Thymus (tissue), 11 donors: ENCODE measurements around the gene GPATCH1. TPM values are rescaled to one million over a fixed set of nuclear protein-coding genes. Genes with fewer than 3 reads are reported as not detected.

Experiments
- DNase-seq, 9 donors: peaks; one replicate each; pipeline ENCODE4 v3.0.0-alpha.2; 2013; ENCODE audit warnings: low spot score in 9 of 9, low read depth in 6 of 9, missing footprints in 1 of 9
- H3K27ac ChIP-seq, 2 donors: one replicate each; pipeline ENCODE4 v1.5.1; 2013; ENCODE audit warnings: control low read depth in 1 of 2, low read depth in 1 of 2, low read length in 1 of 2, mild to moderate bottlenecking in 1 of 2, moderate library complexity in 1 of 2
- H3K27me3 ChIP-seq, 2 donors: one replicate each; pipeline ENCODE4 v1.5.1; 2013; ENCODE audit warnings: low read length in 1 of 2; ENCODE audit not compliant: control insufficient read depth in 2 of 2, insufficient read depth in 1 of 2
- H3K36me3 ChIP-seq, 2 donors: one replicate each; pipeline ENCODE4 v1.5.1; 2013; ENCODE audit warnings: low read length in 1 of 2, mild to moderate bottlenecking in 1 of 2, moderate library complexity in 1 of 2; ENCODE audit not compliant: control insufficient read depth in 2 of 2, insufficient read depth in 2 of 2
- H3K4me1 ChIP-seq, 2 donors: one replicate each; pipeline ENCODE4 v1.5.1; 2013; ENCODE audit warnings: low read length in 2 of 2; ENCODE audit not compliant: control insufficient read depth in 2 of 2, insufficient read depth in 2 of 2
- H3K4me3 ChIP-seq, 2 donors: one replicate each; pipeline ENCODE4 v1.5.1; 2013; ENCODE audit warnings: low read length in 2 of 2, control low read depth in 1 of 2, mild to moderate bottlenecking in 1 of 2
- H3K9me3 ChIP-seq, 2 donors: one replicate each; pipeline ENCODE4 v1.5.1; 2013; ENCODE audit warnings: low read length in 1 of 2, mild to moderate bottlenecking in 1 of 2; ENCODE audit not compliant: control insufficient read depth in 2 of 2, insufficient read depth in 1 of 2
- WGBS: extraction: QIAGEN DNeasy Blood & Tissue Kit; methylation state at CpG from one replicate; pipeline ENCODE4 v1.1.7; 2013; 5-methylcytosine and 5-hydroxymethylcytosine counted together
- polyA plus RNA-seq: library from polyadenylated mRNA; stranded (reverse); fragments of 200-250 nt; gene quantifications from one replicate; pipeline ENCODE4 v1.2.3, GENCODE V29; 2013
- total RNA-seq: library from RNA; stranded (reverse); fragments of 120-200 nt; gene quantifications from one replicate; pipeline ENCODE4 v1.2.4, GENCODE V29; 2013
- donor health status: healthy.

Gene GPATCH1
- total and polyA plus RNA-seq, 2 donors: 8.2 to 8.7 TPM

DNA sequence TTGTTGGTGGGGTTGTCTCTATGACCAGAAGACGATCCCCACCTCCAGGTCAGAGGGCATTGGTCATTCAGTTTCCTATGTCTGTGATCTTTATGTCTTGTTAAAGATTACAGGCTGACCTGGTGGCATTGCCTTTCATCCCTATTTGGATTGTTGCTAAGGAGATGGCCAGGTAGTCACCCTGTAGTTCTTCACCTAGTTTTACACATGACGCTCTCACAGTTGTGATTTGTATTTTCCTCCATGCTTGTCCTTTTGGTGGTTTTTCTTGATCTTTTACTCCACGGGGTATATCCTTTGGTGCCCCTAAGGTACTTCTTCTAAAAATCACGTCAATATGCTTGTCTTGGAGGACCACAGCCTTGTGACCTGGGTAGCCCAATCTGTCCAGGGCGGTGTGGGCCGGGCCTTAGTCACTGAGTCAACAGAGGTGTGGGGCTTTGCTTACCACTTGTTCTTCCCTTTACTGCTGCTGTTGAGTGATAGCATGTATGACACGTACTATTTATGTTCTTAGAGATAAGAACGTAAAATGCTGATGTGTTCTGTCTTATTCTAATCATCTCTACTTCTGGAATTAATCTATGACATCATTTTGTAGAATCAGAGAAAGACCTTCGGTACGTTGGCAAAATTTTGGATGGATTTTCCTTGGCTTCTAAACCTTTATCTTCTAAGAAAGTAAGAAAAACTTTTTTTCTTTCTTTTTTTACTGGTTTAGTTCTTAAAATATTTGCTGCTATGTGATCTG, 20.1 kb downstream of the GPATCH1 start:
- 98% methylated on average over 10 of the region's 10 CpGs for WGBS
- H3K4me3 ChIP-seq: no peak overlapping the region
- no peaks in the 10 kb centered on the region for H3K27me3 ChIP-seq
- no peaks in the 10 kb centered on the region for H3K9me3 ChIP-seq
- peaks cover 34 to 41% of the 10 kb centered on the region in 2 donors for H3K36me3 ChIP-seq
- no peak overlapping the region for H3K27ac ChIP-seq
- no peak for DNase-seq
- no peaks in the 10 kb centered on the region for H3K4me1 ChIP-seq

- H3K4me1 ChIP-seq: no peaks in the 10 kb centered on the region
- 86% methylated on average over 6 of the region's 6 CpGs for WGBS
- H3K36me3 ChIP-seq: peaks cover 38 to 50% of the 10 kb centered on the region in 2 donors
These were observed 21.9 kb downstream of the GPATCH1 start for GRCh38 chr19:33102893-33103292.

DNA sequence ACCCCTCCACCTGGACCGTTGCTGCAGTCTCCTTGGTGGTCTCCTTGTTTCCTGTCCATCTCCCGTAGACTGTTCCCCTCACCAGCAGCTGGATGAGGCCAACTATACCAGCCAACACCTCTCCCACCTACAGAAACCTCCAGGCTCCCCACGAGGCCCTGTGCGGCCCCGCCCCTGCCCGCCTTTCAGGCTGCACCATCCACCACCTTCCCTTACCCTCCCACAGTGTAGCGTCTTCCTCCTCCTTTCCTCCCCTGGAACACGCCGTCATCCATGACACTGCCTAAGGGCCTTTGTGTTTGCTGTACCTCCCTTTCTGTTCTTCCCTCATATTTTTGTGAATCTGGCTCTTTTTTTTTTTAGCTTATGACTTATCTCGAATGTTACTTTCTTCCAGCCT, 27.2 kb downstream of the GPATCH1 start:
- 97% methylated on average over 10 of the region's 10 CpGs for WGBS
- no peaks in the 10 kb centered on the region for H3K9me3 ChIP-seq
- H3K4me1 ChIP-seq: no peaks in the 10 kb centered on the region
- no peak overlapping the region for H3K4me3 ChIP-seq
- no peak for DNase-seq
- H3K27me3 ChIP-seq: no peaks in the 10 kb centered on the region
- no peak overlapping the region for H3K27ac ChIP-seq
- H3K36me3 ChIP-seq: peaks cover 39 to 51% of the 10 kb centered on the region in 2 donors

More at GRCh38 chr19:33102893-33103292, 21.9 kb downstream of the GPATCH1 start:
- Histone ChIP-seq H3K9me3 (no peaks in the 10 kb centered on the region), H3K27ac (no peak overlapping the region), H3K27me3 (no peaks in the 10 kb centered on the region), H3K4me3 (no peak overlapping the region)
- DNase-seq: no peak

DNA sequence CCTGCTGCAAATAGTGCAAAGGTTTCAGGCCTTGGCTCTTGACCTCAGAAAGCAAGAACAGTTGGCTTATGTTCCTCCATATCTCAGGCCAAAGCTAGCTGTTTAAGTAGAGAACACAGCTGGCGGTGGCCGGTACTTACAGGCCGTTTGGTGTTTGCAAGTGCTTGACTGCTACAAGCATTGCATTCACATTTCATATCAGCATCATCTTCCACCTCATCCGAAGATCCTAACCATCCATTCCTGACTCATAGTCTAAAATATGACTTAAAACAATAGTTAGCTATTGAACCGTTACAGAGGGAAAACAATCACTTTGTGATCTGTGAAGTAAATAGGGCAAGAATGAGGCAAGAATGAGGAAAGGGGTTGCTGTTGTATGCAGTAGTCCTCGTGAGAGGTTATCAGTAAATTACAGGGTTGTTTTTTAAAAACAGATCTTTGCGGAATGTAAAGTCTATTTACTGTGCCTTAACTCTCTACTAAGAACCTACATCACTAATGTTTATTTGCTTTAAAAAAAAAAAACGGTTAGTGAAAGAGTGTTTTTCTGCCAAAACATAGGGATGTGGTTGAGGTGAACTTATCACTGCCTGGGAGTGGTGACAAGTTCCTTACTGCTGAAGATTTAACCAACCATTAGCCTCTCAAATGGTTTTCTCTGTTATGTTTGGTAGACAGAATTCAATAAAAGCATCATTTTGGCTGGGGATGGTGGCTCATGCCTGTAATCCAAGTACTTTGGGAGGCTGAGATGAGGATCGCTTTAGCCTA, 29.3 kb downstream of the GPATCH1 start:
- Histone ChIP-seq H3K27me3 (no peaks in the 10 kb centered on the region), H3K27ac (no peak overlapping the region), H3K4me3 (no peak overlapping the region), H3K9me3 (no peaks in the 10 kb centered on the region), H3K4me1 (no peaks in the 10 kb centered on the region), H3K36me3 (peaks cover 39 to 57% of the 10 kb centered on the region in 2 donors)
- DNase-seq: no peak
- 94% methylated on average over 9 of the region's 9 CpGs for WGBS

DNA sequence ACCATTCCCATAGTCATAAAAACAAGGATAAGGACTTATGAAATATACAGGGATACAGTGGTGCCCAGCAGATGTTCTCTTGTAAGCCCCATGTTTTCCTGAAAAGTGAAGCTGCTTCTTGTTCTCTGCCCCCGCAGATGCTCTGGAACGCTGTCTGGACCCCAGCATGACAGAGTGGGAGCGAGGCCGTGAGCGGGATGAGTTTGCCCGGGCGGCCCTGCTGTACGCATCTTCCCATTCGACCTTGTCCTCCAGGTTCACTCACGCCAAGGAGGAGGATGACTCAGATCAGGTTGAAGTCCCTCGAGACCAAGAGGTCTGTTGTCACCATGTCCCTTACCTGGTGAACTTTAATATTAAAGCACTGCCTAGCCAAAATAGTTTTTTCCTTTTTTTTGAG, 30.6 kb downstream of the GPATCH1 start:
- Histone ChIP-seq H3K27me3 (no peaks in the 10 kb centered on the region), H3K36me3 (peaks cover 39 to 52% of the 10 kb centered on the region in 2 donors), H3K9me3 (no peaks in the 10 kb centered on the region), H3K4me3 (no peak overlapping the region), H3K4me1 (no peaks in the 10 kb centered on the region), H3K27ac (no peak overlapping the region)
- no peak for DNase-seq
- 93% methylated on average over 11 of the region's 11 CpGs for WGBS

DNA sequence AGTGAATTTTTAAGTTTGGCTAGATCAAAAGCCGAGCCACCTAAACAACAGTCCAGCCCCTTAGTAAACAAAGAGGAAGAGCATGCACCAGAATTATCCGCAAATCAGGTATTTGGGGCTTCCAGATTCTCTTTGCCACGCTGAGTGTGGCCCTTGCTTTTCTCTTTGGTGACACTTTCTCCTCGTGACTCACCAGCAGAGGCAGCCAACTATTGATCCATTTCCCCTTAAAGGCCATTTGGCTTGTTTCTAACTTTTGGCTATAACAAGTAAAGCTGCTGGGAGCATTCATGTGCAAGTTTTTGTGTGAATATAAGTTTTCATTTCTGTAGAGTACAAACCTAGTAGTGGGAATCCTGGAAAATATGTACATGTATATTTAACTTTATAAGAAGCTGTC, 33.3 kb downstream of the GPATCH1 start:
- Histone ChIP-seq H3K4me3 (no peak overlapping the region), H3K4me1 (no peaks in the 10 kb centered on the region), H3K9me3 (no peaks in the 10 kb centered on the region), H3K27me3 (no peaks in the 10 kb centered on the region), H3K27ac (no peak overlapping the region), H3K36me3 (peaks cover 38 to 40% of the 10 kb centered on the region in 2 donors)
- no peak for DNase-seq
- 95% methylated on average over 4 of the region's 4 CpGs for WGBS

GRCh38 chr19:33117501-33117900, 36.5 kb downstream of the GPATCH1 start:
- no peaks in the 10 kb centered on the region for H3K4me1 ChIP-seq
- H3K4me3 ChIP-seq: no peak overlapping the region
- WGBS: 96% methylated on average over 8 of the region's 8 CpGs
- H3K9me3 ChIP-seq: no peaks in the 10 kb centered on the region
- H3K27me3 ChIP-seq: no peaks in the 10 kb centered on the region
- peaks cover 25 to 30% of the 10 kb centered on the region in 2 donors for H3K36me3 ChIP-seq
- DNase-seq: no peak
- no peak overlapping the region for H3K27ac ChIP-seq

DNA sequence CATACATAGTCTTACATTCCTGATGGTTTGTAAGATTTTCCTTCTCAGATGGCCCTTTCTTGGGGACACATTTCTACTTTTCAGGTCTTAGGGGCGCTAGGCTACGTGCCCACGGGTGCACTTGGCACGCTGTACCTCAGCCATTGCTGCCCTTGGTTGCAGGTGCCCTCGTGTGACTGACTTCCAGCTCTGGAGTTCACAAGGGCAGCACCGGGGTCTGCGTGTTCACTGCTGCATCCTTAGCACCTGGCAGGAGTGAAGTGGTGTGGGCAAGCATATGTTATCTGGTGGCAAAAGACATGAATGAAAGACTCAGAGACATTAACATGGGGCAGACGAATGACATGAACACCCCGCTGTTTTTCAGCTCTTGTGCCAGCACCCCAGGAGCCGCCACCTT, 37.7 kb downstream of the GPATCH1 start:
- no peak overlapping the region for H3K4me3 ChIP-seq
- H3K4me1 ChIP-seq: no peaks in the 10 kb centered on the region
- no peaks in the 10 kb centered on the region for H3K27me3 ChIP-seq
- H3K9me3 ChIP-seq: no peaks in the 10 kb centered on the region
- H3K27ac ChIP-seq: no peak overlapping the region
- 98% methylated on average over 10 of the region's 10 CpGs for WGBS
- H3K36me3 ChIP-seq: peaks cover 23 to 28% of the 10 kb centered on the region in 2 donors
- no peak for DNase-seq
